K562 (cell line): ENCODE data around the gene TBRG1. TPM values are rescaled to one million over a fixed set of nuclear protein-coding genes. Genes with fewer than 3 reads are reported as not detected.
A peak's percentile ranks its signal among the peaks of the same experiment; 100 is the strongest.

Experiments used
- BCOR ChIP-seq: fragments of 450-650 bp; IDR thresholded peaks from 2 replicates; pipeline ENCODE4 v1.6.1; 2016
- CC2D1A ChIP-seq: fragments of 450-650 bp; IDR thresholded peaks from 2 replicates; pipeline ENCODE4 v1.6.1; 2017; ENCODE audit warnings: mild to moderate bottlenecking
- CHAMP1 ChIP-seq: fragments of 450-650 bp; IDR thresholded peaks from 2 replicates; pipeline ENCODE4 v1.6.1; 2016; ENCODE audit warnings: mild to moderate bottlenecking
- DPF2 ChIP-seq: fragments of 450-650 bp; IDR thresholded peaks from 2 replicates; pipeline ENCODE4 v1.6.1; 2016
- FOXA3 ChIP-seq, 2 experiments: fragments of 450-650 bp in 1 of 2; sonication (generic) in 1 of 2; formaldehyde crosslinking; IDR thresholded peaks in 1 of 2; conservative IDR thresholded peaks in 1 of 2; 2 replicates each; pipeline versions ENCODE4 v1.4.0 to v1.8.0; 2020 to 2022; ENCODE audit warnings: mild to moderate bottlenecking in 2 of 2, missing genetic modification reagents in 1 of 2
- FOXM1 ChIP-seq, 2 experiments: fragments of 450-650 bp in 1 of 2; sonication (generic) in 1 of 2; formaldehyde crosslinking in 1 of 2; IDR thresholded peaks; 2 replicates each; pipeline versions ENCODE4 v1.6.1 to v1.9.0; 2017 to 2022; ENCODE audit warnings: low read depth in 2 of 2, mild to moderate bottlenecking in 2 of 2, missing genetic modification reagents in 1 of 2, moderate library complexity in 1 of 2
- GTF3C2 ChIP-seq: IDR thresholded peaks from 3 replicates; pipeline ENCODE4 v1.6.1; 2011; ENCODE audit warnings: borderline replicate concordance, mild to moderate bottlenecking, moderate library complexity; ENCODE audit not compliant: insufficient read length; ENCODE audit errors: extremely low read depth
- HNRNPUL1 ChIP-seq: fragments of 200-400 bp; formaldehyde crosslinking; IDR thresholded peaks from 2 replicates; pipeline ENCODE4 v1.6.1; 2017; ENCODE audit warnings: low read length
- MTF1 ChIP-seq: fragments of 250-450 bp; sonication (Bioruptor Pico); IDR thresholded peaks from 2 replicates; pipeline ENCODE4 v1.9.0; 2021; ENCODE audit warnings: moderate library complexity, mild to moderate bottlenecking, inconsistent platforms, borderline replicate concordance
- ZNF280B ChIP-seq: fragments of 250-450 bp; sonication (Bioruptor Pico); IDR thresholded peaks from 2 replicates; pipeline ENCODE4 v1.5.1; 2021; ENCODE audit warnings: mild to moderate bottlenecking
- ZNF408 ChIP-seq: fragments of 250-450 bp; sonication (Bioruptor Pico); IDR thresholded peaks from 2 replicates; pipeline ENCODE4 v1.4.0; 2020; ENCODE audit warnings: low read depth, mild to moderate bottlenecking, moderate library complexity
- polyA plus RNA-seq, 8 experiments: library from polyadenylated mRNA; depleted of rRNA in 4 of 8; stranded (reverse) in 5 of 8; unstranded in 3 of 8; fragments of >200 nt; fragmentation: Nextera tagmentation in 2 of 8; fragmentation: Illumina TruSeq in 1 of 8; extraction: Ambion mirVana in 2 of 8; extraction: Trizol in 1 of 8; gene quantifications; 2 replicates each; pipeline versions ENCODE4 v1.2.1 to v1.2.3, GENCODE V29; 2011 to 2014; ENCODE audit warnings: inconsistent platforms in 1 of 8, missing spikeins in 1 of 8
- total RNA-seq, 7 experiments: library from RNA; depleted of rRNA in 6 of 7; stranded (reverse); fragments of >200 nt in 6 of 7; fragmentation: Illumina TruSeq in 2 of 7; extraction: Trizol in 2 of 7; gene quantifications; 2 replicates each; pipeline versions ENCODE4 v1.2.1 to v1.2.3, GENCODE V29; 2011 to 2021; ENCODE audit warnings: low replicate concordance in 1 of 7

TBRG1 gene
- total and polyA plus RNA-seq, 9 of the 15 experiments (the other 6 are each of a cell fraction or from before 2014, with no cell fraction given), result 8.7 to 30.0 (median 20.2) TPM

GRCh38 chr11:124667601-124668000, 44.9 kb downstream of the TBRG1 start (continued):
- TF ChIP-seq CHAMP1, result no peak
- TF ChIP-seq ZNF408 (CRISPR knock-in tag), result no peak
- no peak for TF ChIP-seq HNRNPUL1
- TF ChIP-seq DPF2, result peak; percentile 97
- no peak for TF ChIP-seq ZNF280B
- TF ChIP-seq GTF3C2, result no peak
- no peak for TF ChIP-seq FOXA3 (CRISPR knock-in tag; conservative IDR thresholded peaks at IDR 0.05 in 1 of 2, IDR thresholded peaks at IDR 0.05 in 1 of 2)
- peak; percentile 74 for TF ChIP-seq FOXM1 (IDR thresholded peaks at IDR 0.05; ENCODE audit: low read depth)
- no peak for TF ChIP-seq FOXM1 (CRISPR knock-in tag; IDR thresholded peaks at IDR 0.05; ENCODE audit: low read depth)
- peak; percentile 93; the same call in 1 of the 2 replicates for TF ChIP-seq CC2D1A
- peak; percentile 85; the same call in 1 of the 2 replicates for TF ChIP-seq BCOR
- no peak for TF ChIP-seq MTF1 (CRISPR knock-in tag)
